Activated CD8-positive, alpha-beta T cell treated with anti-CD3 and anti-CD28 coated beads for 36 hours (primary cell): ENCODE data around the gene CEP70. TPM values are rescaled to one million over a fixed set of nuclear protein-coding genes. Genes with fewer than 3 reads are reported as not detected.
"Not testable (repeated sequence)": the region's sequence is repeated elsewhere in the genome, so short reads cannot be mapped to it uniquely, and the experiment has no call there.

Source experiments
- ATAC-seq: fragments of 200-7000 bp; cut with Tn5 transposase; one replicate; pipeline ENCODE4 v1.10.0; 2021; ENCODE audit warnings: mild to moderate bottlenecking, moderate library complexity
- CTCF ChIA-PET: fragments of 350-600 bp; sonication (Branson Sonifier 250); formaldehyde crosslinking; loops from one replicate; lab custom pipeline; 2021; ENCODE audit warnings: antibody characterized with exemption; lab: Charles Lee
- POLR2A ChIA-PET: fragments of 350-600 bp; sonication (Branson Sonifier 250); formaldehyde crosslinking; loops from one replicate; lab custom pipeline; 2021; ENCODE audit warnings: antibody characterized with exemption; lab: Charles Lee
- DNase-seq: peaks from one replicate; pipeline ENCODE4 v3.0.0-alpha.2; 2020
- H3K27ac Mint-ChIP-seq: one replicate; pipeline ENCODE4 v1.8.0; 2021; ENCODE audit warnings: mild to moderate bottlenecking, mixed read lengths
- H3K27me3 Mint-ChIP-seq: one replicate; pipeline ENCODE4 v1.8.0; 2021; ENCODE audit warnings: mixed read lengths
- H3K36me3 Mint-ChIP-seq: one replicate; pipeline ENCODE4 v1.8.0; 2021; ENCODE audit warnings: low read depth, mixed read lengths
- H3K4me1 Mint-ChIP-seq: one replicate; pipeline ENCODE4 v1.8.0; 2021; ENCODE audit warnings: low read depth, mixed read lengths
- H3K4me3 Mint-ChIP-seq: one replicate; pipeline ENCODE4 v1.8.0; 2021; ENCODE audit warnings: mild to moderate bottlenecking, moderate library complexity, mixed read lengths
- H3K9me3 Mint-ChIP-seq: one replicate; pipeline ENCODE4 v1.8.0; 2021; ENCODE audit warnings: mixed read lengths
- CTCF ChIP-seq: fragments of 200-600 bp; IDR thresholded peaks from one replicate; pipeline ENCODE4 v1.8.0; 2022; ENCODE audit warnings: antibody characterized with exemption, mild to moderate bottlenecking
- intact Hi-C: fragments of 100-400 bp; cut with micrococcal nuclease; formaldehyde crosslinking; loops from one replicate; pipeline ENCODE4 v1.10.0; 2022
- total RNA-seq, 2 experiments: library from RNA; stranded (reverse); gene quantifications; one replicate each; pipeline ENCODE4 v1.2.3, GENCODE V29; 2021

CEP70 gene
- total RNA-seq, 2 experiments from 2014 or later, result 11.5 to 14.8 TPM

- Mint-ChIP-seq H3K27ac (no peak overlapping the region), H3K36me3 (peaks cover 16% of the 10 kb centered on the region), H3K27me3 (no peaks in the 10 kb centered on the region), H3K9me3 (peaks cover 17% of the 10 kb centered on the region), H3K4me1 (no peaks in the 10 kb centered on the region), H3K4me3 (no peak overlapping the region)
- ATAC-seq (no peak), DNase-seq (no peak)
- ChIA-PET CTCF (no interaction called here), POLR2A (no interaction called here)
- intact Hi-C loops, result no loop called here
- TF ChIP-seq CTCF, result no peak
Observed at GRCh38 chr3:138493804-138494606, 100.1 kb downstream of the CEP70 start.

- Mint-ChIP-seq H3K4me3 (no peak overlapping the region), H3K27ac (no peak overlapping the region), H3K4me1 (no peaks in the 10 kb centered on the region), H3K9me3 (peaks cover 20% of the 10 kb centered on the region), H3K36me3 (peaks cover 19% of the 10 kb centered on the region), H3K27me3 (no peaks in the 10 kb centered on the region)
- TF ChIP-seq CTCF, result no peak
- ChIA-PET CTCF (no interaction called here), POLR2A (no interaction called here)
- intact Hi-C loops, result no loop called here
- DNase-seq, result no peak
- no peak for ATAC-seq
Observed at GRCh38 chr3:138492980-138493675, 100.9 kb downstream of the CEP70 start.

DNA sequence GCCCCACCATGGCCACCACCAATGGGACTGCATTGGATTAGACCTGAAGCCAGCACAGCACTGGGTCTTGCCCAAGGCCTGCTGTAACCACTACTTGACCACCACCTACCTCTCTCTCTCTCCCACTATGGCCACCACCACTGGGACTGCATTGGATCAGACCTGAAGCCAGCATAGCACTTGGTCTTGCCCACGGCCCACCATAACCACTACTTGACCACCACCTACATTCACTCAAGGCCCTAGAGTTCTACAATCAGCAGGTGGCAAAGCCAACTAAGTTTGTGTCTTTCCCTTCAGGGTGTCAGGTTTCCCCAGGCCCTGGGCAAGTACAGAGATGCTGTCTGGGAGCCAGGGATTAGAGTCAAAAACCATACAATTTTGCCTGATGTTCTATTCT lies 102.1 kb downstream of the CEP70 start:
- Mint-ChIP-seq H3K4me1 (no peaks in the 10 kb centered on the region), H3K27ac (no peak overlapping the region), H3K27me3 (no peaks in the 10 kb centered on the region), H3K36me3 (peaks cover 22% of the 10 kb centered on the region), H3K9me3 (peaks cover 28% of the 10 kb centered on the region), H3K4me3 (no peak overlapping the region)
- POLR2A ChIA-PET, result no interaction called here
- intact Hi-C loops, result no loop called here
- TF ChIP-seq CTCF, result no peak
- ATAC-seq (no peak), DNase-seq (no peak)
- CTCF ChIA-PET, result no interaction called here

DNA sequence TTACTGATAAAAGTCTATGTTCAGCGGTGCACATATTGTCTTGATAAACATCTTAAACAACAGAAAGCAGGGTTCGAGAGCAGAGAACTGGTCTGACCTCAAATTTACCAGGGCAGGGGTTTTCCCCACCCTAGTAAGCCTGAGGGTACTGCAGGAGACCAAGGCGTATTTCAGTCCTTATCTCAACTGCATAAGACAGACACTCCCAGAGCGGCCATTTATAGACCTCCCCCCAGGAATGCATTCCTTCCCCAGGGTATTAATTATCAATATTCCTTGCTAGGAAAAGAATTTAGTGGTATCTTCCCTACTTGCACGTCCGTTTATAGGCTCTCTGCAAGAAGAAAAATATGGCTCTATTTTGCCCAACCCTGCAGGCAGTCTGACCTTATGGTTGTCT lies 107.5 kb downstream of the CEP70 start:
- CTCF ChIA-PET, H3K27ac Mint-ChIP-seq, POLR2A ChIA-PET, ATAC-seq, H3K4me1 Mint-ChIP-seq, intact Hi-C loops, DNase-seq, H3K4me3 Mint-ChIP-seq, H3K27me3 Mint-ChIP-seq: not testable (repeated sequence)
- Mint-ChIP-seq H3K36me3 (peaks cover 11% of the 10 kb centered on the region), H3K9me3 (peaks cover 51% of the 10 kb centered on the region)

DNA sequence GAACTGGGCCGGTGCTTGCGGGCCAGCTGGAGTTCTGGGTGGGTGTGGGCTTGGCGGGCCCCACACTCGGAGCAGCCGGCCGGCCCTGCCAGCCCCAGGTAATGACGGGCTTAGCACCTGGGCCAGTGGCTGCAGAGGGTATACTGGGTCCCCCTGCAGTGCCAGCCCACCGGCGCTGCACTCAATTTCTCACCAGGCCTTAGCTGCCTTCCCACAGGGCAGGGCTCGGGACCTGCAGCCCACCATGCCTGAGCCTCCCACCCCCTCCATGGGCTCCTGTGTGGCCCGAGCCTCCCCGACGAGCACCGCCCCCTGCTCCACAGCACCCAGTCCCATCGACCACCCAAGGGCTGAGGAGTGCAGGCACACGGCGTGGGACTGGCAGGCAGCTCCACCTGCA lies 109.4 kb downstream of the CEP70 start:
- intact Hi-C loops, DNase-seq, POLR2A ChIA-PET, H3K27ac Mint-ChIP-seq, H3K4me1 Mint-ChIP-seq, H3K4me3 Mint-ChIP-seq, H3K27me3 Mint-ChIP-seq, ATAC-seq: not testable (repeated sequence)
- H3K36me3 Mint-ChIP-seq, result peaks cover 11% of the 10 kb centered on the region
- peaks cover 39% of the 10 kb centered on the region for H3K9me3 Mint-ChIP-seq
- CTCF ChIA-PET, result interaction anchor here (1.4 kb wide), 1 partner anchor 431 kb away, joined by 3 read pairs; no protein-coding TSS in a partner anchor
